Endothelial cell of umbilical vein (primary cell): ENCODE data around the gene CRTC2. TPM values are rescaled to one million over a fixed set of nuclear protein-coding genes. Genes with fewer than 3 reads are reported as not detected.

Experiments used
- BruUV-seq: library from RNA; stranded (reverse); fragments of 400-500 nt; replicated peaks from 2 replicates; lab custom pipeline; 2021; lab: Mats Ljungman, UMichigan
- CTCF ChIA-PET: fragments of 300-600, 350-600 bp; sonication (Branson Sonifier 250); formaldehyde crosslinking; loops from one replicate; lab custom pipeline; 2021; ENCODE audit warnings: antibody characterized with exemption, inconsistent platforms; lab: Charles Lee
- POLR2A ChIA-PET: fragments of 300-600, 350-600 bp; sonication (Branson Sonifier 250); formaldehyde crosslinking; loops from one replicate; lab custom pipeline; 2021; ENCODE audit warnings: antibody characterized with exemption, inconsistent platforms; lab: Charles Lee
- DNase-seq: peaks from one replicate; pipeline ENCODE4 v3.0.0-alpha.2; 2011; ENCODE audit warnings: low read depth, low spot score
- FAIRE-seq: peaks from 2 replicates; lab custom pipeline; 2011; peaks lifted over from hg19 to GRCh38; lab: Jason Lieb, UNC
- H2AFZ ChIP-seq: 2 replicates; pipeline ENCODE4 v1.6.0; 2012; ENCODE audit warnings: low read depth, low read length, control low read depth, inconsistent platforms
- H3K27ac ChIP-seq: 2 replicates; pipeline ENCODE4 v1.5.1; 2011; ENCODE audit warnings: low read depth, mild to moderate bottlenecking, control low read depth, low read length, moderate library complexity; ENCODE audit not compliant: insufficient read depth
- H3K27me3 ChIP-seq, 2 experiments: 2 replicates each; pipeline versions ENCODE4 v1.6.0 to v1.6.1; 2011; ENCODE audit warnings: low read length in 2 of 2, mixed read lengths in 1 of 2; ENCODE audit not compliant: control insufficient read depth in 2 of 2, insufficient read depth in 2 of 2
- H3K36me3 ChIP-seq, 2 experiments: 2 replicates in 1 of 2; 3 replicates in 1 of 2; pipeline ENCODE4 v1.5.1; 2011; ENCODE audit warnings: low read length in 2 of 2, mild to moderate bottlenecking in 1 of 2, moderate library complexity in 1 of 2; ENCODE audit not compliant: control insufficient read depth in 2 of 2, insufficient read depth in 2 of 2; ENCODE audit errors: extremely low read depth in 1 of 2
- H3K4me1 ChIP-seq: 3 replicates; pipeline ENCODE4 v1.5.1; 2011; ENCODE audit warnings: mild to moderate bottlenecking, low read length; ENCODE audit not compliant: control insufficient read depth, insufficient read depth; ENCODE audit errors: extremely low read depth
- H3K4me2 ChIP-seq: 2 replicates; pipeline ENCODE4 v1.6.1; 2011; ENCODE audit warnings: low read length, control low read depth, mixed read lengths; ENCODE audit not compliant: insufficient read depth
- H3K4me3 ChIP-seq, 3 experiments: fragments of 200-600 bp in 1 of 3; sonication (generic), shearing (Covaris generic) in 1 of 3; replicated peaks in 1 of 3; 2 replicates each; pipeline ENCODE4 v1.5.1; 2011 to 2016; ENCODE audit warnings: control low read depth in 3 of 3, low read length in 3 of 3, mild to moderate bottlenecking in 2 of 3, inconsistent platforms in 1 of 3, low read depth in 1 of 3, moderate library complexity in 1 of 3; ENCODE audit not compliant: insufficient read depth in 1 of 3
- H3K79me2 ChIP-seq: 2 replicates; pipeline ENCODE4 v1.6.0; 2012; ENCODE audit warnings: low read length, inconsistent platforms; ENCODE audit not compliant: control insufficient read depth, insufficient read depth
- H3K9ac ChIP-seq: replicated peaks from 2 replicates; pipeline ENCODE3; 2011; ENCODE audit warnings: low read length, control low read depth; ENCODE audit not compliant: insufficient read depth; ENCODE audit errors: extremely low read depth
- H3K9me1 ChIP-seq: replicated peaks from 3 replicates; pipeline ENCODE4 v1.6.0; 2011; ENCODE audit warnings: mild to moderate bottlenecking, low read length; ENCODE audit not compliant: control insufficient read depth, insufficient read depth; ENCODE audit errors: extremely low read depth
- H3K9me3 ChIP-seq: replicated peaks from 2 replicates; pipeline ENCODE4 v1.5.1; 2012; ENCODE audit warnings: low read length, inconsistent platforms; ENCODE audit not compliant: control insufficient read depth, insufficient read depth
- H4K20me1 ChIP-seq: replicated peaks from 2 replicates; pipeline ENCODE3; 2011; ENCODE audit warnings: mild to moderate bottlenecking, low read length; ENCODE audit not compliant: control insufficient read depth, insufficient read depth; ENCODE audit errors: extremely low read depth
- CTCF ChIP-seq, 2 donors: IDR thresholded peaks; 1 replicate in 1 of 2; 2 replicates in 1 of 2; pipeline ENCODE4 v1.5.1; 2011; ENCODE audit warnings: low read length in 2 of 2, mild to moderate bottlenecking in 2 of 2, moderate library complexity in 2 of 2, control low read depth in 1 of 2, inconsistent platforms in 1 of 2, low read depth in 1 of 2; ENCODE audit not compliant: insufficient read depth in 1 of 2; ENCODE audit errors: extremely low read depth in 1 of 2
- EZH2 ChIP-seq: IDR thresholded peaks from 2 replicates; pipeline ENCODE4 v1.6.1; 2012; ENCODE audit warnings: borderline replicate concordance, low read depth, mild to moderate bottlenecking, moderate library complexity, low read length, inconsistent platforms; ENCODE audit not compliant: severe bottlenecking
- FOS ChIP-seq: IDR thresholded peaks from 2 replicates; pipeline ENCODE4 v1.6.1; 2011; ENCODE audit warnings: mild to moderate bottlenecking, low read length, moderate library complexity, borderline replicate concordance; ENCODE audit not compliant: insufficient read depth
- GATA2 ChIP-seq: IDR thresholded peaks from 2 replicates; pipeline ENCODE4 v1.7.0; 2011; ENCODE audit warnings: low read depth, mild to moderate bottlenecking, moderate library complexity, mixed read lengths, low read length; ENCODE audit not compliant: insufficient read length, insufficient read depth
- JUN ChIP-seq: IDR thresholded peaks from 2 replicates; pipeline ENCODE4 v1.6.1; 2011; ENCODE audit warnings: borderline replicate concordance, low read depth; ENCODE audit not compliant: insufficient read length, insufficient read depth
- MAX ChIP-seq: IDR thresholded peaks from 2 replicates; pipeline ENCODE4 v1.6.1; 2011; ENCODE audit not compliant: insufficient read depth, insufficient read length
- MYC ChIP-seq: IDR thresholded peaks from one replicate; pipeline ENCODE4 v1.6.1; 2011; ENCODE audit warnings: mild to moderate bottlenecking, low read depth, low read length
- POLR2A ChIP-seq: IDR thresholded peaks from 2 replicates; pipeline ENCODE4 v1.6.1; 2012; ENCODE audit warnings: low read depth, mild to moderate bottlenecking, control low read depth, low read length
- POLR2AphosphoS5 ChIP-seq: IDR thresholded peaks from 2 replicates; pipeline ENCODE4 v1.6.1; 2012; ENCODE audit warnings: low read depth, mild to moderate bottlenecking, control low read depth, low read length, moderate library complexity; ENCODE audit not compliant: insufficient read depth
- dilution Hi-C: fragments of 300-500 bp; cut with MboI; formaldehyde crosslinking; loops from one replicate; pipeline ENCODE4 v1.15.0; 2019; ENCODE audit warnings: low sequenced_read_pairs; ENCODE audit not compliant: extremely low pct_ligation_motif_present
- intact Hi-C: fragments of 100-400 bp; cut with micrococcal nuclease; formaldehyde crosslinking; loops from one replicate; pipeline ENCODE4 v1.10.0; 2022
- polyA plus RNA-seq, 4 experiments: library from polyadenylated mRNA; depleted of rRNA in 3 of 4; stranded (reverse) in 3 of 4; unstranded in 1 of 4; fragments of >200 nt; gene quantifications; 2 replicates each; pipeline versions ENCODE4 v1.2.1 to v1.2.3, GENCODE V29; 2011 to 2012; ENCODE audit warnings: missing spikeins in 1 of 4
- total RNA-seq: library from RNA; stranded (reverse); gene quantifications from 2 replicates; pipeline ENCODE4 v1.2.3, GENCODE V29; 2021

CRTC2 gene
- total and polyA plus RNA-seq, 2 donors (not counting 3 experiments of a cell fraction or from before 2014, with no cell fraction given): 40.2 to 42.2 TPM

GRCh38 chr1:153921803-153922075 lies 36.7 kb downstream of the CRTC2 start:
- DNase-seq: peak; percentile 30
- peak overlapping the region; percentile 66 for H3K9ac ChIP-seq
- ChIA-PET POLR2A (interaction anchor here (1.2 kb wide), 1 partner anchor 41 kb away, joined by 3 read pairs; no protein-coding TSS in a partner anchor), CTCF (interaction anchor here (0.8 to 3.4 kb wide), 12 partner anchors 10 to 124 kb away, joined by 3 to 25 read pairs (median 4); partner anchors contain the start of genes DENND4B and RAB13)
- no peak overlapping the region for H3K27ac ChIP-seq
- no peak overlapping the region for H2AFZ ChIP-seq
- H3K36me3 ChIP-seq: peaks cover 0 to 3% of the 10 kb centered on the region in 2 experiments
- intact Hi-C loops: loop anchor here (1.0 kb wide), 2 partner anchors 65 to 100 kb away; partner anchors contain the start of gene RAB13
- no peak for FAIRE-seq
- dilution Hi-C loops: no loop called here
- H3K27me3 ChIP-seq: no peaks in the 10 kb centered on the region
- peaks cover 19% of the 10 kb centered on the region for H4K20me1 ChIP-seq
- peak overlapping the region; percentile 67 to 91 (median 85) for H3K4me3 ChIP-seq
- H3K9me3 ChIP-seq: no peaks in the 10 kb centered on the region
- TF ChIP-seq POLR2AphosphoS5 (no peak), MAX (no peak), GATA2 (no peak), POLR2A (no peak), CTCF (IDR thresholded peaks at IDR 0.05; ENCODE audit: extremely low read depth in 1 of 2, insufficient read depth in 1 of 2, low read depth in 1 of 2, low read length in 2 of 2) (no peak), FOS (no peak), MYC (no peak), JUN (no peak), EZH2 (no peak)
- H3K4me2 ChIP-seq: peak overlapping the region; percentile 71
- no peaks in the 10 kb centered on the region for H3K9me1 ChIP-seq
- BruUV-seq: TSS peak; percentile 25
- peaks cover 22% of the 10 kb centered on the region for H3K4me1 ChIP-seq
- peaks cover 56% of the 10 kb centered on the region for H3K79me2 ChIP-seq
